HepG2 (cell line): ENCODE results near the gene PLXNB2. TPM values are rescaled to one million over a fixed set of nuclear protein-coding genes. Genes with fewer than 3 reads are reported as not detected.

Source experiments
- AFF4 ChIP-seq: sonication (generic); formaldehyde crosslinking; IDR thresholded peaks from 2 replicates; pipeline ENCODE4 v1.4.0; 2020; ENCODE audit warnings: missing genetic modification reagents
- BORCS8-MEF2B ChIP-seq: sonication (generic); formaldehyde crosslinking; IDR thresholded peaks from 2 replicates; pipeline ENCODE4 v1.8.0; 2022; ENCODE audit warnings: mild to moderate bottlenecking, missing genetic modification reagents
- CAMTA2 ChIP-seq: sonication (generic); formaldehyde crosslinking; IDR thresholded peaks from 2 replicates; pipeline ENCODE4 v1.4.0; 2020; ENCODE audit warnings: mild to moderate bottlenecking, missing genetic modification reagents, borderline replicate concordance
- DMAP1 ChIP-seq: IDR thresholded peaks from 2 replicates; pipeline ENCODE4 v1.6.1; 2016
- ISX ChIP-seq: sonication (generic); formaldehyde crosslinking; conservative IDR thresholded peaks from 2 replicates; pipeline ENCODE4 v1.5.0; 2020; ENCODE audit warnings: missing genetic modification reagents
- NR1H2 ChIP-seq: sonication (generic); formaldehyde crosslinking; IDR thresholded peaks from 2 replicates; pipeline ENCODE4 v1.8.1; 2022; ENCODE audit warnings: low read depth, missing genetic modification reagents, borderline replicate concordance
- SKIL ChIP-seq: sonication (generic); formaldehyde crosslinking; IDR thresholded peaks from 2 replicates; pipeline ENCODE4 v1.8.0; 2022; ENCODE audit warnings: missing genetic modification reagents, mild to moderate bottlenecking, moderate library complexity, borderline replicate concordance
- ZNF687 ChIP-seq: sonication (generic); formaldehyde crosslinking; IDR thresholded peaks from 2 replicates; pipeline ENCODE4 v1.5.1; 2020; ENCODE audit warnings: mild to moderate bottlenecking, missing genetic modification reagents, moderate library complexity
- ZNF790 ChIP-seq: sonication (generic); formaldehyde crosslinking; IDR thresholded peaks from 2 replicates; pipeline ENCODE4 v1.8.0; 2022; ENCODE audit warnings: missing genetic modification reagents, mild to moderate bottlenecking, borderline replicate concordance
- polyA plus RNA-seq, 8 experiments: library from polyadenylated mRNA; depleted of rRNA in 3 of 8; stranded (reverse) in 7 of 8; unstranded in 1 of 8; fragments of >200 nt; fragmentation: Illumina TruSeq in 4 of 8; extraction: Trizol in 4 of 8; gene quantifications; 2 replicates each; pipeline versions ENCODE4 v1.2.1 to v1.2.3, GENCODE V29; 2011 to 2016; ENCODE audit warnings: low read depth in 4 of 8, missing spikeins in 1 of 8, mixed read lengths in 1 of 8; ENCODE audit not compliant: insufficient read depth in 1 of 8
- total RNA-seq, 5 experiments: library from RNA; depleted of rRNA; stranded (reverse); fragments of >200 nt; fragmentation: Illumina TruSeq; extraction: Trizol; gene quantifications; 2 replicates each; pipeline ENCODE4 v1.2.3, GENCODE V29; 2016; ENCODE audit warnings: low read depth in 1 of 5
- TF ChIP-seq, protein P1 (sequence below): sonication (generic); formaldehyde crosslinking; IDR thresholded peaks from 2 replicates; pipeline ENCODE4 v1.4.0; 2020; ENCODE audit warnings: missing genetic modification reagents, borderline replicate concordance
- TF ChIP-seq, protein P2 (sequence below): IDR thresholded peaks from 2 replicates; pipeline ENCODE4 v1.6.1; 2016; ENCODE audit warnings: mild to moderate bottlenecking
- TF ChIP-seq, protein P3 (sequence below): sonication (generic); formaldehyde crosslinking; IDR thresholded peaks from 2 replicates; pipeline ENCODE4 v1.4.0; 2020; ENCODE audit warnings: missing genetic modification reagents, borderline replicate concordance

The PLXNB2 gene
- total and polyA plus RNA-seq, 2 of the 13 experiments (the other 11 are each of a cell fraction or from before 2014, with no cell fraction given) = 32.6 to 68.9 TPM

DNA sequence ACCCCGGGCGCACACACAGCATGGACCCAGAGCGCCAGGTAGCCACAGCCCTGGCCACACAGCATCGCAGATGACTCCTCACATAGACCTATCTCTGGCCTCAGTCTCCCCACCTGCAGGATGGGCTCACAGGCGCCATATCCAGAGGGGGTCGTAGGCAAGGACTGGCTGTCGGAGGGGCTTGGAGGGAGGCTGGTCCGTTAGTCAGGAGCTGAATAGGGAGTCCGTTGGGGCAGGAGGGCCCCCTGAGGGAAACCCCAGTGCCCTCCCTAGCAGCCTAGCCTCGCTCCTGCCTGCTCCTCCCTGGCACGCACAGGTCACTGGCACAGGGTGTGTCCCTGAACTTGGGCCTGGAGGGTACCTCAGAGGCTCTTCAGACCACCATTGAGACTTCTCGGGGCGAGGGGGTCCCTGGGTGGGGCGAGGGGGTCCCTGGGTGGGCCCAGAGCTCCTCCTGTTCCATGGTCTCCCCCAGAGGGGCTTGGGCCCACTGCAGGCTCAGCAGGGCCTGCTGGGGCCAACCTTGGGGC lies 2.0 kb downstream of the PLXNB2 start (continued):
- TF ChIP-seq, protein P1, sequence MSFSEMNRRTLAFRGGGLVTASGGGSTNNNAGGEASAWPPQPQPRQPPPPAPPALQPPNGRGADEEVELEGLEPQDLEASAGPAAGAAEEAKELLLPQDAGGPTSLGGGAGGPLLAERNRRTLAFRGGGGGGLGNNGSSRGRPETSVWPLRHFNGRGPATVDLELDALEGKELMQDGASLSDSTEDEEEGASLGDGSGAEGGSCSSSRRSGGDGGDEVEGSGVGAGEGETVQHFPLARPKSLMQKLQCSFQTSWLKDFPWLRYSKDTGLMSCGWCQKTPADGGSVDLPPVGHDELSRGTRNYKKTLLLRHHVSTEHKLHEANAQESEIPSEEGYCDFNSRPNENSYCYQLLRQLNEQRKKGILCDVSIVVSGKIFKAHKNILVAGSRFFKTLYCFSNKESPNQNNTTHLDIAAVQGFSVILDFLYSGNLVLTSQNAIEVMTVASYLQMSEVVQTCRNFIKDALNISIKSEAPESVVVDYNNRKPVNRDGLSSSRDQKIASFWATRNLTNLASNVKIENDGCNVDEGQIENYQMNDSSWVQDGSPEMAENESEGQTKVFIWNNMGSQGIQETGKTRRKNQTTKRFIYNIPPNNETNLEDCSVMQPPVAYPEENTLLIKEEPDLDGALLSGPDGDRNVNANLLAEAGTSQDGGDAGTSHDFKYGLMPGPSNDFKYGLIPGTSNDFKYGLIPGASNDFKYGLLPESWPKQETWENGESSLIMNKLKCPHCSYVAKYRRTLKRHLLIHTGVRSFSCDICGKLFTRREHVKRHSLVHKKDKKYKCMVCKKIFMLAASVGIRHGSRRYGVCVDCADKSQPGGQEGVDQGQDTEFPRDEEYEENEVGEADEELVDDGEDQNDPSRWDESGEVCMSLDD (CRISPR knock-in tag) = 0 out of 2 replicates have a peak, but pooled peaks have one; percentile 17
- TF ChIP-seq, protein P2, sequence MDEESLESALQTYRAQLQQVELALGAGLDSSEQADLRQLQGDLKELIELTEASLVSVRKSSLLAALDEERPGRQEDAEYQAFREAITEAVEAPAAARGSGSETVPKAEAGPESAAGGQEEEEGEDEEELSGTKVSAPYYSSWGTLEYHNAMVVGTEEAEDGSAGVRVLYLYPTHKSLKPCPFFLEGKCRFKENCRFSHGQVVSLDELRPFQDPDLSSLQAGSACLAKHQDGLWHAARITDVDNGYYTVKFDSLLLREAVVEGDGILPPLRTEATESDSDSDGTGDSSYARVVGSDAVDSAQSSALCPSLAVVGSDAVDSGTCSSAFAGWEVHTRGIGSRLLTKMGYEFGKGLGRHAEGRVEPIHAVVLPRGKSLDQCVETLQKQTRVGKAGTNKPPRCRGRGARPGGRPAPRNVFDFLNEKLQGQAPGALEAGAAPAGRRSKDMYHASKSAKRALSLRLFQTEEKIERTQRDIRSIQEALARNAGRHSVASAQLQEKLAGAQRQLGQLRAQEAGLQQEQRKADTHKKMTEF (CRISPR knock-in tag) = no peak
- TF ChIP-seq CAMTA2 (CRISPR knock-in tag) (0 out of 2 replicates have a peak, but pooled peaks have one; percentile 25), ZNF687 (CRISPR knock-in tag) (0 out of 2 replicates have a peak, but pooled peaks have one; percentile 0), BORCS8-MEF2B (CRISPR knock-in tag) (no peak), AFF4 (CRISPR knock-in tag) (no peak), SKIL (CRISPR knock-in tag) (no peak), ISX (CRISPR knock-in tag) (no peak), ZNF790 (CRISPR knock-in tag) (no peak), DMAP1 (no peak), NR1H2 (CRISPR knock-in tag) (no peak)
- TF ChIP-seq, protein P3, sequence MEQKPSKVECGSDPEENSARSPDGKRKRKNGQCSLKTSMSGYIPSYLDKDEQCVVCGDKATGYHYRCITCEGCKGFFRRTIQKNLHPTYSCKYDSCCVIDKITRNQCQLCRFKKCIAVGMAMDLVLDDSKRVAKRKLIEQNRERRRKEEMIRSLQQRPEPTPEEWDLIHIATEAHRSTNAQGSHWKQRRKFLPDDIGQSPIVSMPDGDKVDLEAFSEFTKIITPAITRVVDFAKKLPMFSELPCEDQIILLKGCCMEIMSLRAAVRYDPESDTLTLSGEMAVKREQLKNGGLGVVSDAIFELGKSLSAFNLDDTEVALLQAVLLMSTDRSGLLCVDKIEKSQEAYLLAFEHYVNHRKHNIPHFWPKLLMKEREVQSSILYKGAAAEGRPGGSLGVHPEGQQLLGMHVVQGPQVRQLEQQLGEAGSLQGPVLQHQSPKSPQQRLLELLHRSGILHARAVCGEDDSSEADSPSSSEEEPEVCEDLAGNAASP (CRISPR knock-in tag) = no peak
